ENCODE measurements around the gene WEE2.
A peak's percentile ranks its signal among the peaks of the same experiment; 100 is the strongest.

Gene WEE2

DNA sequence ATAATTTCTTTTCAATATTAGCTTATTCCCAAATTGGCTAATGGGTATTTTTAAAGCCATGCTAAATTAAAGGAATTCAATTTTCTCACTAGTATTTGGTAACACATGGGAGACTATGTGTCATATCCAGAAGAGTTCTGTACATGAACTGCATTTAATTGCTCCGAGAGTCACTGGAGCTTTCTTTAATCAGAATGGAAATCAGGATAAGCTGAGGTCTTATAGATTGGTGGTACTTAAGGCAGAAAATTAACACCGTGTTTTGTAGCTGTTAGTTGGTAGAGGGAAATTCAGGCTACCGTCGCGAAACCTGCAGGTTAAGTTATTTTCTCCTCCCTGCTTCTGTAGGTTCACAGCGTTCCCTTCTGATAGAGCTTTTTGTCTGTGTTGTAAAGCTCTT is at the start of gene WEE2:
WEE2 (plus strand) TSS at position 3 of the 400 bp plus-strand sequence. CDS start 406 bp downstream, outside the sequence.
- Mint-ChIP-seq H3K4me1 (ENCODE audit: low read depth) (peaks cover 4% of the 10 kb centered on the region), H3K4me3 (no peak within 1 kb of the TSS), H3K9me3 (no peaks in the 10 kb centered on the region), H3K27me3 (ENCODE audit: low read depth) (peaks cover 16% of the 10 kb centered on the region), H3K36me3 (ENCODE audit: low read depth) (no peaks in the 10 kb centered on the region), H3K27ac (no peak within 1 kb of the TSS)
- no peak for DNase-seq (ENCODE audit: low spot score)

DNA sequence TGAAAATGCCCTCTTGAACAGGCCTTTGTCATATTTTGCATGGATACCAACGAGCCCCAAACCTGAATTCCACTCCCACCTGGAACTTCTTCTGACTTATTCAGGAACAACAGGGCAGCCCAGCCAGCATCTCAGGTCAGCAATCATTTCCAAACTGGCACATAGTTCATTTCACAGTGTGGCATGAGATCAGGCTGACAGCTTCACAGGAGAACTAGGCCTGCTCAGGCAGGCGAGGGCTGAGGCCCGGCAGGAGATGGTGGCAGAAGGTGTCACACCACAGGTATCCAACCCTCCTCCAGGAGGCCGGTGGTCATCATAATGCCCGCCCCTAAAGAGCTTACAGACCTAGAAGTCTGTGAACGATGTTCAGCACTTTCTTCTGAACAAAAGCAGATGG is 48.7 kb upstream of the WEE2 start:
- Mint-ChIP-seq H3K4me1 (ENCODE audit: low read depth) (peaks cover 13% of the 10 kb centered on the region), H3K27me3 (ENCODE audit: low read depth) (no peaks in the 10 kb centered on the region), H3K27ac (no peak overlapping the region), H3K9me3 (no peaks in the 10 kb centered on the region), H3K36me3 (ENCODE audit: low read depth) (peaks cover 28% of the 10 kb centered on the region), H3K4me3 (no peak overlapping the region)
- DNase-seq (ENCODE audit: low spot score) = no peak

DNA sequence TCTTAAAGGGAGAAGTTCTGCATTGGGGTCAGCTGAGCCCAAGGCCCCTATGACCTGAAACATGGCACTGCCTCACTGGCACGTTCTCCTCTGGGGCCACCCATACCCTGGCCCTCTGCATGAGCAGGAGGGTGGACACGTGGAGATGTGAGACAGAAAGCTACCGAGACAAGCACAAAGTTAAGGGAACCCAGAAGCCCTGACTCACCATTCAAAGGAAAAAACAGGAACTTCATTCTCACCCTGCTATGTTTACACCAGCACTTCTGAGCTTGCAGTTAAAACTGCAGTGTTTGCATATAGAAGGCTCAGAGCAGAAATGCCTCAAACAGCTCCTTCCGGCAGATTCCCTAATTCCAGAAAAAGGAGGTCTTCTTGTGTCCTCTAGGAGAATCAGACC is 47.9 kb upstream of the WEE2 start:
- Mint-ChIP-seq H3K36me3 (ENCODE audit: low read depth) (peaks cover 26% of the 10 kb centered on the region), H3K4me1 (ENCODE audit: low read depth) (peaks cover 11% of the 10 kb centered on the region), H3K4me3 (no peak overlapping the region), H3K27me3 (ENCODE audit: low read depth) (no peaks in the 10 kb centered on the region), H3K27ac (peak overlapping the region; percentile 21), H3K9me3 (no peaks in the 10 kb centered on the region)
- DNase-seq (ENCODE audit: low spot score) = no peak

DNA sequence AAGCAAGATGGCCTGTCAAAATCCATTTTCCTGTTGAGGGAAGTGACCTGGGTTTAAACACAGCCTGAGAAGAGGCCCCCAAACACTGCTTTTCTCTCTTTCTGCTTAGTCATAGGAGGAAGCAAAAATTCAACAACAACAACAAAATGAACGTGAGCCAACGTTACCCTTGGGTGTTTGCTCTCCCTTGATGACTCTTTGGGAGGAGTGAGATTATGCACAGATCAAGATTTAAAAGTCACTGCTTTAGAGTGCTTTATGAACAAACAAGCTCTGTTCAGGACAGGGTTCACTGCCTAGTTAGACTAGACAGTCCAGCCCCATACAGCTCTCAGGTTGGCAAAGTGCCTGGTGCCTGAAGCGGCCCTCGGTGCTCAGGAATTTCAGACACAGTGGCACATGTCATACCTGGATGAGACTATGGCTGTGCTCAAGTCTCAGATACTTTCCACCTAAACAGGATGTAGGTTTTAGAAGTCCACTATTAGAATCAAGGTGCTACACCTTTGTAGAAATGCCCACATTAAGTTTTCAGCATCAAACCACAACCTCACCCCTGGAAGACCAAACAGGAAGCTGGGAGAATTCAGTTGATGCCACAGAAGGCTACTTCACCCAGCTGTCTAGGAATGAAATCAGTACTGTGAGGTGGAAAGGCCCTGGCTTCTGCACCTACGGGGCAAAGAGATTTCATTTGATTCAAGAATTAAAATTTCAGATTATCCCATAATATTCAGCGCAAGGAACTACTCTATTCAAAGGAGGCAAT is 44.9 kb upstream of the WEE2 start:
- DNase-seq (ENCODE audit: low spot score) = no peak
- Mint-ChIP-seq H3K36me3 (ENCODE audit: low read depth) (peaks cover 32% of the 10 kb centered on the region), H3K4me3 (no peak overlapping the region), H3K27ac (peak overlapping the region; percentile 47), H3K27me3 (ENCODE audit: low read depth) (no peaks in the 10 kb centered on the region), H3K4me1 (ENCODE audit: low read depth) (peaks cover 11% of the 10 kb centered on the region), H3K9me3 (no peaks in the 10 kb centered on the region)

DNA sequence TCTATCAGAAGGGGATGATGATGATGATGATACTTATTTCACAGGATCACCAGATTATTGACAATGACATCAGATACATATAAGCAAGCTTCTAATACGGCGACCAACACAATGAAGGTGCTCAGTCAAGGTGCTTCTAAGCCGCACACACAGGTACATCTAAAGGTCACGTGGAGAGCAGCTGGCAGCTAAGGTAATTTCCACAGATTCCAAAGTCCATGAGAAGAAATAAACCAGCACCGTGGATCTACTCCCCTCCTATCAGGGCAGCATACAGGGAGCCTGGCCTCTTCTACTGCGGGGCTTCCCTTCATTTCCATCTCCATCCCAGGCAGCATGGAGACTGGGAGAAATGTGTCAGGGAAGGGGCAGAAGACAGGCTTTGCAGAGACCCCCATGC is 43.7 kb upstream of the WEE2 start:
- Mint-ChIP-seq H3K27ac (no peak overlapping the region), H3K36me3 (ENCODE audit: low read depth) (peaks cover 32% of the 10 kb centered on the region), H3K4me1 (ENCODE audit: low read depth) (peaks cover 11% of the 10 kb centered on the region), H3K27me3 (ENCODE audit: low read depth) (no peaks in the 10 kb centered on the region), H3K9me3 (no peaks in the 10 kb centered on the region), H3K4me3 (no peak overlapping the region)
- DNase-seq (ENCODE audit: low spot score) = no peak

DNA sequence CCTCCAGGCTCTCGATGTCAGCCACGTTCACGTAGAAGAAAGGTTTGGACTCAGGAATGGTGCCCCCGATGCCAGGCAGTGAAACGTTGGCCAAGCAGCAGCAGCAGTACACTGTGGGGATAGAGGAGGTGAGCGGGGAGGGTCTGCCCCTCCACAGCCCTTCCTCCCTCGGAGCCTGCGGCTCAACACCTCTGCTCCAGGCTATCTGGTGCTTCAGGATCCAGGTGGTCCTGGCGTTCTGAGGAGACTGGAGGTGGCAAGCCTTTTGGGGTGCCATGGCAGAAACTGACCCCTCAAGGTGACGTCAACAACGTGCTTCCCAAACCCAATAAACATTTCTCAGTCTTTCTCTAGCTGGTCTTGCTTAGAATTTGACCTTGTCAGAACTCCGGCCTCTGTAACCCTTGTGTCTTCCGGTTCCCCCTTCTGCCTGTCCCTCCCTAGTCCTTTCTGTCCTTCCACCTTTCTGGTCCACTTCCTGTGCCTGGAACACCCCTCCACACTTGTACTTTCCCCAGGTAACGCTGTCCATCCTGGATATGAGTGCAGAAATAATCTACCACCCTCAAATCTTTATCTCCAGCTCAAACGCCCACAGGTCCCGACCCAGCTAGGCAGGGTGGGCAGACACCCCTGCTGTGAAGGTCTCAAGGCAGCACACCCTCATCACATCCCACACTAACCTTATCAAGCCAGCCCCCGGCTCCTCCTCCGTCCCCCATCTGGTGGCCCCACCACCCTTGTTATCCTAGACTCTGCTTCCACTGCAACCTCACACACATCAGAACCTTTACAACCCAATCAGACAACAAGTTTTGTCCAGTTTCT is 42.7 kb upstream of the WEE2 start:
- peaks cover 28% of the 10 kb centered on the region for H3K36me3 Mint-ChIP-seq (ENCODE audit: low read depth)
- peak overlapping the region; percentile 10 for H3K27ac Mint-ChIP-seq
- H3K9me3 Mint-ChIP-seq = no peaks in the 10 kb centered on the region
- DNase-seq (ENCODE audit: low spot score) = no peak
- H3K27me3 Mint-ChIP-seq (ENCODE audit: low read depth) = no peaks in the 10 kb centered on the region
- H3K4me1 Mint-ChIP-seq (ENCODE audit: low read depth) = peaks cover 11% of the 10 kb centered on the region
- no peak overlapping the region for H3K4me3 Mint-ChIP-seq

DNA sequence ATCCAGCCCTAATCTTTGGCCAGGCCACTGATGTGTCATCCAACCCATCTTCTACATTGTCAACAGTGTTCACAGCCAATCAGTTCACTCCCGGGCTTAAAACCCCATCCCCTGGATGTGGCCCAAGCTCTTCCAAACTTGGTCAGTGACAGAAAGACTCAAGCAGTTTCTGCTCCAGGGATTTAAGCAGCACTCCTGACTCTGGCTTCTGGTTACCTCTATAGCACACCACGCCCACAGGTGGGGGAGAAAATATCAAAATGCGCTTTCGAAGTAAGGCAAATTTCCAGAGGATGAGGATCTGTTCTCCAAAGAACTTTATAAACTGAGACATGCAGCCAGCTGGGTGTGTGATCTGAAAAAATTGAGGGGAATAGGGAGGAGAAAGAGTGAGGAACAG is 42.1 kb upstream of the WEE2 start:
- peaks cover 11% of the 10 kb centered on the region for H3K4me1 Mint-ChIP-seq (ENCODE audit: low read depth)
- peaks cover 27% of the 10 kb centered on the region for H3K36me3 Mint-ChIP-seq (ENCODE audit: low read depth)

DNA sequence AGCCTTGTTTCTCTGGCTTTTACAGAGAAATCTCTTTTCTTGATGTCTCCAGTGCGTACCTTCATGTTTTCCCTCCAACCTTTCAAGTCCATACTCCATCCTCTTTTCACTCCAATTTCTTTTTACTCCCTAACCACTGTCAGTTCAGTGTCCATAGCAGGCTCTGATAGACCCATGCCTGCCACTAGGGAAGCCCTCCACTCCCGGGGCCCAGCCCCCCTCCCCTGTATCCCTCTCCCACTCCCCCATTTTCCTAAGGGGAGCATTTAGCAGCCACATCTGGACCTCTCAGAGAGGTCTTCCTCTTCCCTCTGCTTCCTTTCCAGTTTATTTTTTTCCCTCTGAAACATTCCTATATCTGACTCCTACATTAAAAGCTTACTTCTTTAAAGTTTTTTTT is 39.3 kb upstream of the WEE2 start:
- Mint-ChIP-seq H3K27me3 (ENCODE audit: low read depth) (no peaks in the 10 kb centered on the region), H3K27ac (no peak overlapping the region), H3K4me1 (ENCODE audit: low read depth) (peaks cover under 1% of the 10 kb centered on the region), H3K36me3 (ENCODE audit: low read depth) (peaks cover 32% of the 10 kb centered on the region), H3K4me3 (no peak overlapping the region), H3K9me3 (peaks cover 4% of the 10 kb centered on the region)
- no peak for DNase-seq (ENCODE audit: low spot score)

More for the DNA sequence above, 42.1 kb upstream of the WEE2 start:
- Mint-ChIP-seq H3K4me3 (no peak overlapping the region), H3K27me3 (ENCODE audit: low read depth) (no peaks in the 10 kb centered on the region), H3K9me3 (no peaks in the 10 kb centered on the region), H3K27ac (peak overlapping the region; percentile 10)
- no peak for DNase-seq (ENCODE audit: low spot score)

DNA sequence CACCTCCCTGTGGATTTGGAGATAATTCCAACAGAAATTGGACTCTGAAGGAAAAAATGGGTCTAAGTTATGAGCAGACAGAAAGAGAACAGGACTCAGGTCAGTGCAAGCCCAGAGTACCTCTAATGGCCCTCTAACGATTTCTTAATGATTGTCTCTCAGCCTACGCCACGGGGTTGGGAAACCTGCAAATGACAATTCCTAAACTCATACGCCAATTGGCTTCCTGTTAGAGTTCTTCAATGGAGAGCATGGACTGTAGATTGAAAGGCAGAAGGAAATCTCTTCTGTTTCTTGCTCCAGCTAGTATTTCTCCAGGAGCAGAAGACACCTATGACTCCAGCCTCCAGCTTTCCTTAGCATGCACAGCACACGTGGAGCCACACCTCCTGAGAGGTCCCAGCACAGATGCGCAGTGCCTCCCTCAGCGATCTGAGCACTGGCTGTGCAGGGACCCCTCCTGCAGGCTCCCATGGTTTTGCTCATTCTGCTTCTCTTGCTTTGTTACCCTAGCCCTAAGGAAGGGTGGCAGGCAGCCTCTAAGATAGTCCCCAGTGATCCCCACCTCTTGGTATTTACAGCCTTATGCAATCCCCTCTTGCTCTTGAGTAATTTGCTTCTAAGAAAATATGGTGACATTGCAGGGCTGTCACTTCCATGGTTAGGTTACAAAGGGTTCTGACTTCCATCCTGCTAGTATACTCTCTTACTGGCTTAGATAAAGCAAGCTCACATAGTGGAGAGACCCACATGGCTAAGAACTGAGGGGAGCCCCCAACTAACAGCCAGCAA is 36.3 kb upstream of the WEE2 start:
- H3K9me3 Mint-ChIP-seq = peaks cover 4% of the 10 kb centered on the region
- no peaks in the 10 kb centered on the region for H3K27me3 Mint-ChIP-seq (ENCODE audit: low read depth)
- no peak overlapping the region for H3K4me3 Mint-ChIP-seq
- H3K27ac Mint-ChIP-seq = no peak overlapping the region
- peaks cover 33% of the 10 kb centered on the region for H3K36me3 Mint-ChIP-seq (ENCODE audit: low read depth)
- DNase-seq (ENCODE audit: low spot score) = no peak
- H3K4me1 Mint-ChIP-seq (ENCODE audit: low read depth) = peaks cover 20% of the 10 kb centered on the region

DNA sequence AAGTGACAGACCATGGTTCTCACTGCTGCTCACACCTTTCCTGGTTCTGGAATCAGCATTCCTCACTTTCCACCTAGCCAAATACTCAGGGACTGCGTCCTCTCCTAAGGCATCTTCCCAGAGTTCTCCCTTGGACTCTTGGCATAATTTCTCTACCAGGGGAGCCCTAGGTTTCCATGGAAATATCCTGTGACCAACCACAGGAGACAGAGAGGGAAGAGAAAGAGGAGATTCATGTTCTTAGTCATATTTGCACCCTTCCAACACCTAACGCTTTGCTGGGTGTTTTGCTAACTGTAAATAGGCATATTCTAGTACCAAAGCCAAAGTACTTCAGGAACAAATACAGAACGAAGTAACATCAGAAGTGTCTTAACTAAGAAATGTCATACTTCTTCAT is 34.8 kb upstream of the WEE2 start:
- DNase-seq (ENCODE audit: low spot score) = no peak
- Mint-ChIP-seq H3K27ac (no peak overlapping the region), H3K9me3 (peaks cover 4% of the 10 kb centered on the region), H3K4me1 (ENCODE audit: low read depth) (peaks cover 23% of the 10 kb centered on the region), H3K27me3 (ENCODE audit: low read depth) (no peaks in the 10 kb centered on the region), H3K4me3 (no peak overlapping the region), H3K36me3 (ENCODE audit: low read depth) (peaks cover 34% of the 10 kb centered on the region)

DNA sequence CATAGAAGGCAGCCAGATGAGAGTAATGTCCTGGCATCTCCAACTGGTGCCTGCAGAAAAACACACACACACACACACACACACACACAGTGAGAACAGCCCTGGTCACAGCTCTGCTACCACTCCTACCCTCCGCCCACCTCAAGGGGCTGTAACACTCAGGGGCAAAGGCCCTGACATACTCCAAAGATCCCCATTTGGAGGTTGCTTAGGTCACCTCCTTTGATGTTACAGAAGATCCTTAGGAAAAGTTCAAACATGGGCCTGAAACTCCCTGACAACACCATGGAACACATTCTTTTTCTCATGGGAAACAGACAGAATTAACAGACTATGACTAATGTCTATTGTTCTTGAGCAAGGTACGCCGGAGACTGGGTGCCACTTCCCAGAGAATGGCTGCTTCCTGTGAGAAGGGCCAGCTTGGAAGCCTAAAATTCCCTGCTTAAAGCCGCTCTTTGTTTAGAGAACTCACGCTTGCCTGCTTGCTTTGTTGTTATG is 33.9 kb upstream of the WEE2 start:
- Mint-ChIP-seq H3K36me3 (ENCODE audit: low read depth) (peaks cover 34% of the 10 kb centered on the region), H3K9me3 (peaks cover 4% of the 10 kb centered on the region), H3K27ac (no peak overlapping the region), H3K27me3 (ENCODE audit: low read depth) (no peaks in the 10 kb centered on the region), H3K4me3 (no peak overlapping the region), H3K4me1 (ENCODE audit: low read depth) (peaks cover 31% of the 10 kb centered on the region)
- DNase-seq (ENCODE audit: low spot score) = no peak

DNA sequence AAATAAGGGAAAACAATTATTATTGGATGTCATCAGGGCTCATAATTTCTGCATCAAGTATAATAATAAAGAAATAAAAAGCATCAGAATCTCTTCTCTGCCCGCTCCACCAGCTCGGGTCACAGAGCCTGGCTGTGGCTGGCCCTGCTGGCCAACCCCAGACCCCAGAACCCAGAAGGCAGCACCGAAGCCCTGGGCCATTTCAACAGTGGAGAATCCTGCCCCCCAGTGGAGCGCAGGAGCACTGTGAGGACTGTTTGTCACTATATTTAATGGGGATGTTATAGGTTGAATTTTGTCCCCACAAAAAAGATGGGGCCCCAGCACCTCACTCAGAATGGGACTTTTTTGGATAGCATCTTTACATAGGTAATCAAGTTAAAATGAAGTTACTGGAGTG is 33.5 kb upstream of the WEE2 start:
- Mint-ChIP-seq H3K27ac (no peak overlapping the region), H3K27me3 (ENCODE audit: low read depth) (no peaks in the 10 kb centered on the region), H3K36me3 (ENCODE audit: low read depth) (peaks cover 34% of the 10 kb centered on the region), H3K4me3 (no peak overlapping the region), H3K9me3 (peaks cover 4% of the 10 kb centered on the region), H3K4me1 (ENCODE audit: low read depth) (peaks cover 31% of the 10 kb centered on the region)
- DNase-seq (ENCODE audit: low spot score) = no peak

DNA sequence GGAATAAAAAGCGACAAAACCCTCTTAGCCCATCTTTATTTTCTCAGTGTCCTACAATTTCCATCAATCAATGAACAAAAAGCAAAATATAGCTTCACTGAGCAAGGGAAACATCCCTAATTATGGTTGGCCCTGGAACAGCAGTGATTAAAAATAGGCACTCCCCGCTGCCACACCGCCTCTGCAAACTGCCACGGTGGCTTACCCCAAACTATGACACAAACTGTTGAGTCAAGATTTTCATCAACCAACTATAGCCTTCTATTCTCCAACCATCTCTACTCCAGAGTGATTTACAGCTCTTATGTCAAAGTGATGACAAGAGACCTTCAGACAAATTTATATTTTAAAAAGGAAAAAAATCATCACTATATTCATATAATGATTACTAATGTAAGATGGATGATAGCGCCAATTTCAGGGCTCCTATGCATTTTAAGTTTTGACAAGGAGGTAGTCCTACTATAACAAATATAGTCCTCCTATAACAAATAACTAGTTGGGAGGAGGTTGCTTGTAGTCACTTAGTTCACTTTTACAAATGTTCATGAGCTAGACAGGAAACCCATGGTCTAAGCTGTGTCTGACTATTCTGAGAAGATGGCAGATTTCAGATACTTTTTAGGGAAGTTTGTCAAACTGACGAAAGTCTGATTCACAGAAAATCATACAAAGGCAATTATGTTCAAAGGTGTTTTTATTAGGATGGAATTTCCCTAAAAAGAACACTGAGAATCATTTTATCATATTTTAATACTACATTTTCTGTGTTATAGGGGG is 32.5 kb upstream of the WEE2 start:
- peak; percentile 40 for DNase-seq (ENCODE audit: low spot score)
- peaks cover 41% of the 10 kb centered on the region for H3K36me3 Mint-ChIP-seq (ENCODE audit: low read depth)
- H3K27ac Mint-ChIP-seq = peak overlapping the region; percentile 77
- peaks cover 4% of the 10 kb centered on the region for H3K9me3 Mint-ChIP-seq
- peak overlapping the region; percentile 52 for H3K4me3 Mint-ChIP-seq
- no peaks in the 10 kb centered on the region for H3K27me3 Mint-ChIP-seq (ENCODE audit: low read depth)
- peaks cover 36% of the 10 kb centered on the region for H3K4me1 Mint-ChIP-seq (ENCODE audit: low read depth)
